Skeletal muscle tissue (tissue), 4 donors: Measurements from ENCODE around the gene STIM1. TPM values are rescaled to one million over a fixed set of nuclear protein-coding genes. Genes with fewer than 3 reads are reported as not detected.

Source experiments
- H3K27ac ChIP-seq: one replicate; pipeline ENCODE4 v1.7.0; 2013; ENCODE audit warnings: mild to moderate bottlenecking, low read depth, low read length, inconsistent platforms
- H3K27me3 ChIP-seq, 3 donors: one replicate each; pipeline ENCODE4 v1.7.0; 2013; ENCODE audit warnings: low read length in 3 of 3; ENCODE audit not compliant: control insufficient read depth in 3 of 3, insufficient read depth in 3 of 3
- H3K36me3 ChIP-seq, 3 donors: one replicate each; pipeline ENCODE4 v1.7.0; 2013; ENCODE audit warnings: low read length in 3 of 3; ENCODE audit not compliant: control insufficient read depth in 3 of 3, insufficient read depth in 3 of 3
- H3K4me1 ChIP-seq, 3 donors: one replicate each; pipeline ENCODE4 v1.7.0; 2013; ENCODE audit warnings: low read length in 3 of 3, mild to moderate bottlenecking in 3 of 3; ENCODE audit not compliant: control insufficient read depth in 3 of 3, insufficient read depth in 3 of 3
- H3K4me3 ChIP-seq, 3 donors: one replicate each; pipeline ENCODE4 v1.7.0; 2013; ENCODE audit warnings: low read length in 3 of 3
- H3K9ac ChIP-seq, 3 donors: one replicate each; pipeline ENCODE4 v1.7.0; 2013; ENCODE audit warnings: low read length in 3 of 3, mild to moderate bottlenecking in 3 of 3, moderate library complexity in 2 of 3, low read depth in 1 of 3
- H3K9me3 ChIP-seq, 3 donors: one replicate each; pipeline ENCODE4 v1.7.0; 2013; ENCODE audit warnings: low read length in 3 of 3; ENCODE audit not compliant: control insufficient read depth in 3 of 3
- total RNA-seq: library from RNA; depleted of rRNA; stranded (reverse); fragments of >200 nt; gene quantifications from one replicate; pipeline ENCODE4 v1.2.3, GENCODE V29; 2014
- donor health status: Osteomylitis.

The STIM1 gene
- total RNA-seq, 1 donor from 2014 or later, result 54.8 TPM

DNA sequence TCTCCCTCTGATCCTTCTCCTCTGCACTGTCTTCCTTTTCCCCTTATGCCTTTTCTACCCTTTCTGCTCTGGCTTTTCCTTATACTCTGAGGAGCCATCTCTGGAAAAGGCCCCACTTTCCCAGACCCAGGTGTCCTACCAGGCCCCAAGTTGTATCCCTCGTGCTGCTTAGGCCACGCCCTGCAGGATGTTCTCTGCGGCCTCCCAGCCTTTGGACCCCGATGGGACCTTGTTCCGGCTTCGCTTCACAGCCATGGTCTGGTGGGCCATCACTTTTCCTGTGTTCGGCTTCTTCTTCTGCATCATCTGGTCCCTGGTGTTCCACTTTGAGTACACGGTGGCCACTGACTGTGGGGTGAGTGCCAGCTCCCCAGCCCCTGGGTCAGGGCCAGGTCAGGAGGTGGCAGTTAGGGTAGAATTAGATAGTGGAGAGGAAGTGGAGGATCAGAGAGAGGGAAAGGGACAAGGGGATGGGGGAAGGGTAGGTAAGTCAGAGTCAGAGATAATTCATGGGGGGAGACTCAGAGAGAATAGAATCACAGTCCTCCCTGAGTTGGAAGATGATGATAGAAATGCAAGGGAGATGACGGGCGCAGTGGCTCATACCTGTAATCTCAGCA lies 38.2 kb upstream of the STIM1 start:
- Histone ChIP-seq H3K36me3 (peaks cover 0 to 2% (median 0%) of the 10 kb centered on the region in 3 donors), H3K4me1 (no peaks in the 10 kb centered on the region), H3K27me3 (no peaks in the 10 kb centered on the region), H3K9ac (peak overlapping the region in 1 of 3 donors; percentile 3), H3K9me3 (no peaks in the 10 kb centered on the region), H3K27ac (no peak overlapping the region), H3K4me3 (no peak overlapping the region)

DNA sequence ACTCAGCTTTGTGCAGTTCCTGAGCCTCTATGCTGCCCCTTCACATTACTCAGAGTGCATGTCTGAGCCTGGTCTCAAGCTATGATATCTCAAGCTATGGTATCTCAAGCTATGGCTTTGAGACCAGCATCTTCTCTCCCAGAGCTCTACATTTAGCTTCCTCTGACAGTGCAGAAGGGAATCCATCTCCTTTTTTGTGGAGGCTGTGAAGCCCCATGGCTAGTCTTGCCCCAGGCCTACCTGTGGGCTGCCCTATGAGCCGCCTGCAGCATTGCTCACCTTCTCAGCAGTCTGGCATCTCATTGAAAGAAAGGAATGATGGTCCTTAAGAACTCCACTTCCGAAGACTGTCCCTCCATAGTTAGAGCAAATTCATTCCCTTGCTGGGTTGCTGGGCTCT lies 34.5 kb upstream of the STIM1 start:
- no peaks in the 10 kb centered on the region for H3K27me3 ChIP-seq
- H3K4me1 ChIP-seq, result peaks cover 0 to 4% (median 0%) of the 10 kb centered on the region in 3 donors
- H3K27ac ChIP-seq, result no peak overlapping the region
- H3K9ac ChIP-seq, result no peak overlapping the region
- no peak overlapping the region for H3K4me3 ChIP-seq
- H3K9me3 ChIP-seq, result no peaks in the 10 kb centered on the region
- H3K36me3 ChIP-seq, result peaks cover 2 to 4% (median 3%) of the 10 kb centered on the region in 3 donors

DNA sequence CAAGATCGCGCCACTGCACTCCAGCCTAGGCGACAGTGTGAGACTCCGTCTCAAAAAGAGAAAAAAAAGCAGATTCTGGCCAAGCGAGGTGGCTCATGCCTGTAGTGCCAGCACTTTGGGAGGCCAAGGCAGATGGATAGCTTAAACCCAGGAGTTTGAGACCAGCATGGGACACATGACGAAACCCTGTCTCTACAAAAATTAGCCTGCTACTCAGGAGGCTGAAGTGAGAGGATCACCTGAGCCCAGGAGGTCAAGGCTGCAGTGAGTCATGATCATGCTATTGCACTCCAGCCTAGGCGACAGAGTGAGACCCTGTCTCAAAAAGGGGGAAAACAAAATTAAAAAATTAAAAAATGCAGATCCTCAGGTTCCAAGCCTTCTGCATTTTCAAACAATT lies 33.2 kb upstream of the STIM1 start:
- Histone ChIP-seq H3K27ac (no peak overlapping the region), H3K27me3 (no peaks in the 10 kb centered on the region), H3K4me1 (peaks cover 0 to 4% (median 0%) of the 10 kb centered on the region in 3 donors), H3K36me3 (peaks cover 8 to 12% (median 9%) of the 10 kb centered on the region in 3 donors), H3K4me3 (no peak overlapping the region), H3K9me3 (no peaks in the 10 kb centered on the region), H3K9ac (no peak overlapping the region)

DNA sequence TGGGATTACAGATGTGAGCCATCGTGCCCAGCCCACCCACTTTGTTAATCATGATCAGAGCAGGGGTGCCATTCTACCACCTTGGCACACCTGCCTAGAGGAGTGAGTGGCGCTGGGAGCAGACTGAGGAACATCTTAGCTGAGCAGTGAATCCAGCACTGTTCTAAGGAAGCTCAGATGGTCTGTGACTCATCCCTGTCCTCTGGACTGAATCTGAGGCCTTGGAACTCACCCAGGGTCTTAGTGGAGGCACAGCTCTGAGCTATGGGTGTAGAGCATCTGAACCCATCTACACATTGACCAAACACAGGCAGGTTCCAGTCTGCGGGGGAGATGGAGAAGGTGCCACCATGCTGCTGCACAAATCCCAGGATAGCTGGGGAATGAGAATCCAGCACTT lies 32.2 kb upstream of the STIM1 start:
- Histone ChIP-seq H3K36me3 (peaks cover 13 to 20% (median 18%) of the 10 kb centered on the region in 3 donors), H3K27me3 (no peaks in the 10 kb centered on the region), H3K4me3 (no peak overlapping the region)

DNA sequence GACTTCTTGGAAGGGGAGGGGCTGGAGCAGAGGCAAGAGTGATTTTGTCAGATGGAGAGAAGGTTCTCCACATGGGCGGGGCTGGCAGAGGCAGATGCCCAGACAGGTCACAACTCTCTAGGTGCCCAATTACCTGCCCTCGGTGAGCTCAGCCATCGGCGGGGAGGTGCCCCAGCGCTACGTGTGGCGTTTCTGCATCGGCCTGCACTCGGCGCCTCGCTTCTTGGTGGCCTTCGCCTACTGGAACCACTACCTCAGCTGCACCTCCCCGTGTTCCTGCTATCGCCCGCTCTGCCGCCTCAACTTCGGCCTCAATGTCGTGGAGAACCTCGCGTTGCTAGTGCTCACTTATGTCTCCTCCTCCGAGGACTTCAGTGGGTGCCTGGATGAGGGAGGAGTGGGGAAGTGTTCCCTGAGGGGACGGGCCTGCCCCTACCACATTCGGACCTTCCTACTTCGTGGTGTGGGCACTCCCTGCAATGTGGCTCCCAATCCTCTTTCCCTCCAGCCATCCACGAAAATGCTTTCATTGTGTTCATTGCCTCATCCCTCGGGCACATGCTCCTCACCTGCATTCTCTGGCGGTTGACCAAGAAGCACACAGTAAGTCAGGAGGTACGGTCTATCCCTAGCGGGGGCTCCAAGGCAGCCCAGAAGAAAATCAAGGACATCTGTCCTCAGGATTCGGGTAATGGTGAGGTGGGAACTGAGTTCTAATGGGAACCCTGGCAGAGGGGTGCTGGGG lies 31.5 kb upstream of the STIM1 start:
- Histone ChIP-seq H3K9ac (no peak overlapping the region), H3K36me3 (peaks cover 13 to 20% (median 18%) of the 10 kb centered on the region in 3 donors), H3K4me1 (peaks cover 0 to 4% (median 0%) of the 10 kb centered on the region in 3 donors), H3K9me3 (no peaks in the 10 kb centered on the region), H3K4me3 (no peak overlapping the region), H3K27ac (no peak overlapping the region), H3K27me3 (no peaks in the 10 kb centered on the region)

More for the DNA sequence above, 32.2 kb upstream of the STIM1 start:
- Histone ChIP-seq H3K4me1 (peaks cover 0 to 4% (median 0%) of the 10 kb centered on the region in 3 donors), H3K9ac (no peak overlapping the region), H3K27ac (no peak overlapping the region), H3K9me3 (no peaks in the 10 kb centered on the region)

DNA sequence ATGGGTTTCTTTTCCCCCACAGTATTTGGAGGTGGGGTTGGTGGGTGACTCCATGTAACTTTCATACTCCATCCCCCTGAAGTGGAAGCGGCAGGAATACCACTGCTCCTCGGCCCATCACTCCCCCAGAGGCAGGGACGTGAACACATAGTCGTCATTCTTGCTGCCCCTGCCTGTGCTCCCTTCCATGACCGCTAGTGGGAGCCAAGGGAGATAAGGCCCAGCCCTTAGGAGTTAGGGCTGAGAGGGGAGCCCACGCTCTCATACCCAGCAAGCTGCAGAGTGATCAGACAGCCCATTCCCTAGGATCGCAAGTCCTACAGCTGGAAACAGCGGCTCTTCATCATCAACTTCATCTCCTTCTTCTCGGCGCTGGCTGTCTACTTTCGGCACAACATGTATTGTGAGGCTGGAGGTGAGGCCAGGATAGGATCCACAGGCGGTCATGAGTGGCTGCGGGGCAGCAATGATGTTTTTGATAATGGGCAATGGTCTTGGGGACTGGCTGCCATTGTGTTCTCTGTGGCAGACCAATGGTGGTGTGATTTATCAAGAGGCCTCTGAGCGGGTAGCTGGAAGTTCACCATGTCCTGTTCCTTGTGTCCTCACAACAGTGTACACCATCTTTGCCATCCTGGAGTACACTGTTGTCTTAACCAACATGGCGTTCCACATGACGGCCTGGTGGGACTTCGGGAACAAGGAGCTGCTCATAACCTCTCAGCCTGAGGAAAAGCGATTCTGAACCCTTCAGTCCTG lies 30.6 kb upstream of the STIM1 start:
- Histone ChIP-seq H3K27me3 (no peaks in the 10 kb centered on the region), H3K27ac (no peak overlapping the region), H3K4me3 (no peak overlapping the region), H3K9ac (no peak overlapping the region), H3K36me3 (peaks cover 13 to 20% (median 18%) of the 10 kb centered on the region in 3 donors), H3K4me1 (peaks cover 0 to 4% (median 0%) of the 10 kb centered on the region in 3 donors), H3K9me3 (no peaks in the 10 kb centered on the region)

DNA sequence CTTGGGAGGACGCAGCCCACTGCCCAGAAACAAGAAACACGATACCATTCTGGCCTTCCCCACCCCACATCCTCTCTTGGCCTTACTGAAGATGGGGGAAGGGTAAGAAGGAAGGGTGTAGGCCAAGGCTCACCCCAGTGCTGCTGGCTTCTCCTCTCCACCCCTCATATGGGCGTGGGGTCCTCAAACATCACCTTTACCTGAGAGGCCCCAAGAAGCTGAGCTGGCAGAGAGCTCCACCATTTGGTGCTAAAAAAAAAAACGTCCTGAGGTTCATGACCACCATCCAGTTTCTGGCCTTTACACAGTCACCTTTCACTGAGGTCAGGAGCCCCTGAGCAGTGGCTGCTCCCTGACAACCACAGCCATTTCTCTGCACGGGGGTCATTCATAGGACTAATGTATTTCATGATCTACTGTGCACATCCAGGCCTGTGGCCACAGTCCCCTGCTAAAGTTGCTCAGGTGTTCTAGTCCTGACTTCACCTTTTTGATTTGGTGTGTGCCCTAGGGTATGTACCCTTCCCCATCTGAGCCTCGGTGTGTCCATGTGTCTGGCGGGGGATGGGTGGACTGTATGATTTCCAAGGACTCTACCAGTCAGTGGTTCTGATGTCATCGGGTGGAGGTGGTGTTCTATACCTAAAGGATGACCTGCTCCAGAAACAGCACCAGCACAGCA lies 29.9 kb upstream of the STIM1 start:
- Histone ChIP-seq H3K9ac (no peak overlapping the region), H3K36me3 (peaks cover 14 to 20% (median 18%) of the 10 kb centered on the region in 3 donors), H3K27ac (no peak overlapping the region), H3K4me3 (no peak overlapping the region), H3K4me1 (peaks cover 0 to 4% (median 0%) of the 10 kb centered on the region in 3 donors), H3K9me3 (no peaks in the 10 kb centered on the region), H3K27me3 (no peaks in the 10 kb centered on the region)

DNA sequence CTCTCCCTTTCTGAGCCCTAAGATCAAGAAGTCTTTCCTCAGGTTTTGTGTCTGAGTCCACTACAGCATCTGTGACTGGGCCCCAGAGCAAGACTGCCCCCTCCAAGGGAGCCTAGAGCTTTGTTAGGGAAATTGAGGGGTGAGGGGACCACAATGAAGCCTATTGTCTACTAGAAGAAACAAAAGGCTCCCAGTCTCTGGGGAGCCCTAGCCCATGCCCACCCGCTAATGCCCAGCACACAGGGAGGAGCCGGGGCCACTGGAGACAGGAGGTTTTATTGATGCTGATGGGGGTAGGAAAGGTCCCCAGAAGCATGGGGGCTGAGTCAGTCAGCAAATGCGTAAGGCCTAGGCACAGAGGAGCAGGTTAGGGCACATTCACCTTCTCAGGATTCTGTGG lies 28.7 kb upstream of the STIM1 start:
- Histone ChIP-seq H3K36me3 (peaks cover 14 to 20% (median 18%) of the 10 kb centered on the region in 3 donors), H3K27me3 (no peaks in the 10 kb centered on the region), H3K9me3 (no peaks in the 10 kb centered on the region), H3K4me1 (peaks cover 0 to 7% (median 3%) of the 10 kb centered on the region in 3 donors), H3K27ac (no peak overlapping the region), H3K9ac (no peak overlapping the region), H3K4me3 (no peak overlapping the region)

DNA sequence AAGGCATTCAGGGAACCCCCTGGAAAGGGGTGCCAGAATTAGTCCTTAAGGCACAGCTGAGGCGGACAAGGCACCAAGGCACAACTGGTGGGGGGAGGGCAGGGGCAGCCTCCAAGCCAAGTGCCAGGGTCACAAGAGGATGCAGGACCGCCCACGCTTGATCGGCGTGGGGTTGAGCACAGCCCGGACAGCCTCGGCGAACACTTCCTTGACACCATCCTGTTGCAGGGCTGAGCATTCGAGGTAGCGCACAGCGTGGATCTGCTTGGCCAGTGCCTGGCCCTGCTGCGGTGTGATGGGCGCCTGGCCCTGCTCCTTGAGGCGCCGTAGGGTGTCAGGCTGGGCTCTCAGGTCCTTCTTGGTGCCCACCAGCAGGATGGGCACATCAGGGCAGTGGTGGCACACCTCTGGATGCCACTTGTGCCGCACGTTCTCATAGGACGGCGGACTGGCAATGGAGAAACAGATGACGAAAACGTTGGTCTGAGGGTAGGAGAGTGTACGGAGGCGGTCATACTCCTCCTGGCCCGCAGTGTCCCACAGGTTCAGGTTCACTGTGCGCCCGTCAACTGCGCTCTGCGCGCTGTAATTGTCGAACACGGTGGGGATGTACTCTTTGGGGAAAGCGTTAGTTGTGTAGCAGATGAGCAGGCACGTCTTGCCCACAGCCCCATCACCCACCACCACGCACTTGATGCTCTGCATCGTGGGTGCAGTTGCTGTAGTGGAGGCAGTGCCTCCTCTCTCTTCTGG lies 27.9 kb upstream of the STIM1 start:
- peaks cover 14 to 20% (median 18%) of the 10 kb centered on the region in 3 donors for H3K36me3 ChIP-seq
- H3K4me1 ChIP-seq, result peaks cover 0 to 15% (median 8%) of the 10 kb centered on the region in 3 donors
- no peak overlapping the region for H3K27ac ChIP-seq
- H3K4me3 ChIP-seq, result no peak overlapping the region
- H3K27me3 ChIP-seq, result no peaks in the 10 kb centered on the region
- H3K9ac ChIP-seq, result no peak overlapping the region
- H3K9me3 ChIP-seq, result no peaks in the 10 kb centered on the region
